CMK (cell line): ENCODE results near the gene KIFBP.
"Not testable (repeated sequence)": the region's sequence is repeated elsewhere in the genome, so short reads cannot be mapped to it uniquely, and the experiment has no call there.

Source experiments
- DNase-seq: peaks from one replicate; pipeline ENCODE4 v3.0.0-alpha.2; 2010; ENCODE audit warnings: low read depth

Gene KIFBP

DNA sequence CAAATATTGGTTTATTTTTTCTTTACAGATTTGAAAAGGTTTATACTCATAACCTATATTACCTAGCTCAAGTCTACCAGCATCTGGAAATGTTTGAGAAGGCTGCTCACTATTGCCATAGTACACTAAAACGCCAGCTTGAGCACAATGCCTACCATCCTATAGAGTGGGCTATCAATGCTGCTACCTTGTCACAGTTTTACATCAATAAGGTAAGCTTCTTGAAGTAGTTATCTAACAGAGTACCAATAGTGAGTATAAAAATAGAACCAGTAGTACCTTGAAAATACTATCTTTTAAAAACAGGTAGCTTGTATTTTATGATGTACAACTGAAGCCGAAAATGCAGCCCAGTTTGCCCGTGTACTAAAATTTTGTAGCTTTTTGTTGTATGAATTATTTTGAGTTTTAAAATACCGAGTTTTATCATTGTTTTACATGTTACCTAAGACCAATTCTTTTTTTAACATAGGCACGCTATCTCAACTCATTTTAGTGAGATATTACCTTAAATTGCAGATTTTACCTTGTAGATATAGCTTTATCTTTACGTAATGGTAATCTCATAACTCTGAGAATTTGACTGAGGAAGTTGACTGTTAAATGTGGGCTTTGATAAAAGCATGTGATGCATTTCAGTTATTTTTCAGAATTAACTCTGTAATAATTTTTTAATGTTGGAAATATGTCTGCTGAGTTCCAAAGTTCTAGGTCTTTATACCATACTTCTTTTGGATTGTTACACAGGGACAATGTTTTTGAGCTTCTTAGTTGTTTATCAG, 17.3 kb downstream of the KIFBP start:
- no peak for DNase-seq

DNA sequence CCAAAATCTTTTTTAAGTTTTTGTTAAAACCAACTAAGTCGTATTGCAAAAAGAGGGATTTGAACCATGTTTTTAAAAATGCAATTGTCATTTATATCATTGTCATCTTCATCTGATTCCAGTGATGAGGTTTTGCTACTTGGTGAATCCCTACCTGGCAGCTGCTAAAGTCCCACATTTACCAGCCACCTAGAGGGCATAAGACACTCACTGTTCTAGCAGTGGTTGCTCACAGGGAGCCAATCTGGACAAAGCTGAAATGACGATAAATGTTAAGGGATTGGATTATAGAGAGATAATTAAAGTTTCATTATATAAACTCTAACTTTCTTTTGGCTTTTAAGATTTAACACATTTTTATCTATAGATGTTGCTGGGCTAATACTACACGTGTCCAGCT, 18.7 kb downstream of the KIFBP start:
- no peak for DNase-seq

DNA sequence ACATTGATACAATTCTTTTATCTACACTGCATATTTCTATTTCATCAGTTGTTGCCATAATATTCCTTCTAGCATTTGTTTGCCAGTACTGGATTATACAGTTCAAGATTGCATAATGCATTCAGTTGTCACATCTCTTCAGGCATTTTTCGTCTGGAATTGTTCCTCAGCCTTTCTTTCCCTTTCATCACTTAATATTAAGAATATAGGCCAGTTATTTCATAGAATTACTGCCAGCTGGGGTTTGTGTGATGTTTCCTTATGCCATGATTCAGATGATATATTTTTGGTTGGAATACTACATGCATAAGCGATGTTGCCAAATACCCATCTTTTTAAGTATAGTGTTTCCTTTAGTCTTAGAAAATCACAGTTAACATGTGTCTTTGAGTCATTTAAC, 20.8 kb downstream of the KIFBP start:
- DNase-seq: no peak

DNA sequence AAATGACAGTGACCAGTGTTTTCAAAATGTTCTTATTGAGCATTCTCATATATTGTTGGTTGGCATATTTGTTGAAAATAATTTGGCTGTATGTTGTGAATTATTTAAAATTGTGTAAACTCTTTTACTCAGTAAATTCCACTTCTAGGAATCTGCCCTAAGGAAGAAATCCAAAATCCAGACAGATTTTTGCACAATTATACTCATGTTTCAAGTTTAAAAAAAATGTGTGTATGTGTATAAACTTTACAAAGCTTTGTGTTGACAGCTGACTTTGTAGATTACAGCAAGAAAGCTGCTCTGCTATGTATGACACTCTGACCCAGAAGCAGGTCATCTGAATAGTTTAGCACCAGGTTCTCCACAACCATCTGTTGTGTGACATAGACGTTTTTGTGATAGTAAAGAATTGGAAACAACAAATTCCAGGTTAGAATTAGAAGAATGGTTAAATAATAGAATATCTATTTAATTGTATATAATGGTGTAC, 21.6 kb downstream of the KIFBP start:
- no peak for DNase-seq

DNA sequence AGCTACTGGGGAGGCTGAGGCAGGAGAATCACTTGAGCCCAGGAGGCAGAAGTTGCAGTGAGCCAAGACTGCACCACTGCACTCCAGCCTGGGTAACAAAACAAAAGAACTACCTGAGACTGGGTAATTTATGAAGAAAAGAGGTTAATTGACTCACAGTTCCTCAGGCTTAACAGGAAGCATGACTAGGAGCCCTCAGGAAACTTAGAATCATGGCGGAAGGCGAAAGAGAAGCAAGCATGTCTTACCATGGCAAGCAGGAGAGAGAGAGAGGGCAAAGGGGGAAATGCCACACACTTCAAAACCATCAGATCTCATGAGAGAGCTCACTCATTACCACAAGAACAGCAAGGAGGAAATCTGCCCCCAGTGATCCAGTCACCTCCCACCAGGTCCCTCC, 24.2 kb downstream of the KIFBP start:
- not testable (repeated sequence) for DNase-seq

DNA sequence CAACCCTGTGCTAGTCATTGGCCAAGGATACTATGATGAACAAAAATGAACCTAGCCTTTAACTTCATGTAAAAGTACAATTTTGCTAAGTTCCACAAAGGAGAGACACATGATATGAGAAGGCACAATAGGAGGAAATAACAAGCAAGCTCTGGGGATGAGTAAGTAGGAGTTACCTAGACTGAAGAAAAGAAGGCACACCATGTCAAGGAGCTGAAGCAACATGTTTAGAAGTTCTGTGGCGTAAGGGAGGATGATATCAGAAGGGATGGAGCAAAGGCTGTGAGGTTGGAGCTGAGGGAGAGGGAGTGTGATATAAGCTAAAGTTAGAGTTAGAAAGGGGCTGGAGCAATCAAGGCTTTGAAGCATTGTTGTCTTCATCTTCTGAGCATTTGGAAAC, 25.6 kb downstream of the KIFBP start:
- DNase-seq: no peak

DNA sequence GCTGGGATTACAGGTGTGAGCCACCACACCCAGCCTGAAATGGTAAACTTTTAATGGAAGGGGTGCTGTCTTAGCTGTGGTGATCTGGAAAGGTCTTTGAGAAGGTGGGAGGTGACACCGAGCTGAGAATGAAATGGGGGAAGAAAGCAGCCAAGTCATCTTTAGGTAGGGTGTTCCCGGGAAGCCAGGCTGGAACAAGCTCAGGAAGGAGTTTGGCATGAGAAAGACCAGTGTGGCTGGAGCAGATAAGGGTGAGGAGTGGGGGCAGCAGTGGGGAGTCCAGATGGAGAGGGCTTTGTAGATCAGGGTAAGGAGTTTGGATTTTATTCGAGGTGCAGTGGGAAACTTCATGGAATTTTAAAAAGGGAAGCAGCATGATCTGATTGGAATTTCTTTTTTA, 30.0 kb downstream of the KIFBP start:
- DNase-seq: no peak

DNA sequence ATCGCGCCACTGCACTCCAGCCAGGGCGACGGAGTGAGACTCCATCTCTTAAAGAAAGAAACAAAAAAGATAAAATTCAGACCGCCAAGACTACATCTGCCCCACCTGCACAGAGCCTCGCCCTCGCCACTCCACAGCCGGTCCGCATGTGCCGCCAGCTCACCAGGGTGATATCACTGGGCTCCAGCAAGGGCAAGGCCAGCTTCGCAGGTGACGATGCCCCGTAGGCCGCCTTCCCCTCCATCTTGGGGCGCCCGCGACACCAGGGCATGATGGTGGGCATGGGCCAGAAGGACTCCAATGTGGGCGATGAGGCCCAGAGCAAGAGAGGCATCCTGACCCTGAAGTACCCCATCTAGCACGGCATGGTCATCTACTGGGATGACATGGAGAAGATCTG, 34.0 kb downstream of the KIFBP start:
- DNase-seq: no peak

DNA sequence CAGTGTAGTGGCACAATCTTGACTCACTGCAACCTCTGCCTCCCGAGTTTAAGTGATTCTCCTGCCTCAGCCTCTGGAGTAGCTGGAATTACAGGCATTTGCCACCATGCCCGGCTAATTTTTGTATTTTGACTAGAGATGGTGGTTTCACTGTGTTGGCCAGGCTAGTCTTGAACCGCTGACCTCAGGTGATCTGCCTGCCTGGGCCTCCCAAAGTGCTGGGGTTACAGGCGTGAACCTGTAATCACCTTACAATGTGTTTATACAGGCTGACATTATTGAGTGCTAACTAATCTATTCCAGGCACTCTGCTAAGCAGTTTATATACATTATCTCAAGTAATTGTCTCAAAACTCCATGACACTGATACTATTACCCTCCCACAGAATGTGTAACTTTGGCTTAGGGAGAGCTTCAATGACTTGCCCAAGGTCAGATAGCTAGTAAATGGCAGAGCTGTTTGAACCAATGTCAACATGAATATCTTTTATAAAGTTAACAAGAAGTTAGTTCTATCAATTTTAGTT, 36.8 kb downstream of the KIFBP start:
- no peak for DNase-seq

DNA sequence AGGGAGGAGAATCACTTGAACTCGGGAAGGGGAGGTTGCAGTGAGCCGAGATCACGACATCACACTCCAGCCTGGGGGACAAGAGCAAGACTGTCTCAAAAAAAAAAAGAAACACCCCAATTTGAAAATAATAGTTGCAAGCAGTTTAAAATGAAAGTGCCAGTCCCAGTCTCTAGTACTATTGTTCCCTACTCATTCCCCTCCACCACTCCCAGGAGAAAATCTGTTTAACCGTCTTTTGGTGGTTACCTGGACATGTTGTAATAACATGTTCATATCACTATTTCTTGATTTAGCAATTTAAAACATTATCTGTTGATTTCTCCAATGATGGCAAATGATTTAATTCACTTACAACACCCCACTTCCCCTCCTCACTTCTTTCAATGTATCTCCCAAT, 44.7 kb downstream of the KIFBP start:
- no peak for DNase-seq

DNA sequence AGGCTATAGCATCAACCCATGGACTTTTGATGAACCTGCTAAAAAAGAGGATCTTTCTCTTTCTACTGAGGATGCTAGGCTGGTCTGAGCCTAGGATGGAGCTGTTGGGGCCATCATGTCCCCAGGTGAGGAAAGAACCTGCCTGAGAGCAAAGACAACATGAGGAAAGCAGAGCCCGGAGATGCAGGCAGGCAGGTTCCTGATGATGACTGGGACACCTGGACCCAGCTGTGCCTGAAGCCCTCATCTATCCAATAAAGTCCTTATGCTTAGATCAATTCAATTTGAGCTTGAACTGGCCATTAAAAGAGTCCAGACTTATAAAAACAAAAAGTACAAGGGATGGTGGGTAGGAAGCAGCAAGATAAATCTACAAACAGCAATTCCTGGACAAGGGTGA, 48.9 kb downstream of the KIFBP start:
- DNase-seq: no peak

DNA sequence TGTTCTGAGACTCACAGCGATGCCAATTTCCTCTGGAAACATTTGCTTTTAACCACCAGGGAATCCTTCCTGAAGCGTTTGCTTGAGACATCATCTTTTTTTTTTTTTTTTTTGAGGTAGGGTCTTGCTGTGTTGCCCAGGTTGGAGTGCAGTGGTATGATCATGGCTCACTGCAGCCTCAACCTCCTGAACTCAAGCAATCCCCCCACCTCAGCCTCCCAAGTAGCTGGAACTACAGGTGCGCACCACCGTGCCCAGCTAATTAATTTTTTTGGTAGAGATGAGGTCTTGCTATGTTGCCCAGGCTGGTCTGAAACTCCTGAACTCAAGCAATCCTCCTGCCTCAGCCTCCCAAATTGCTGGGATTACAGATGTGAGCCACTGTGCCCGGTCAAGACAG, 52.3 kb downstream of the KIFBP start:
- DNase-seq: not testable (repeated sequence)

DNA sequence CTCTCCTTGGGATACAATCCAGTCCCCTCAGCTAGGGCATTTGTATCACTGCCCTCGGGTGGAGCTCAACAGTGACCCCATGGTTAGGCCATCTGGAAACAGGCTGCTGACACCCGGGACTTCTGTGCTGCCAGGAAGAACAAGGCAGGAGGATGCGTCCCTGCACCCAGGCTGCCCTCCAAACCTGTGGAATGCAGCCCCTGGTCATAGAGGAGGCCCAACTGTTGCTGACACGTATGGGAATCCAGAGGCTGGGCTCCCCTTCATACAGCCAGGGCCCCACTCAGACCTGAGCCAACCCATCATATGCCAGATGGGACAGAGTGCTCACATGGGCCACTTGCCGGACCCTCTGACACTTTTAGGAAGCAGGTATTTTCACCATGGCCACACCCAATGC, 53.8 kb downstream of the KIFBP start:
- DNase-seq: no peak

DNA sequence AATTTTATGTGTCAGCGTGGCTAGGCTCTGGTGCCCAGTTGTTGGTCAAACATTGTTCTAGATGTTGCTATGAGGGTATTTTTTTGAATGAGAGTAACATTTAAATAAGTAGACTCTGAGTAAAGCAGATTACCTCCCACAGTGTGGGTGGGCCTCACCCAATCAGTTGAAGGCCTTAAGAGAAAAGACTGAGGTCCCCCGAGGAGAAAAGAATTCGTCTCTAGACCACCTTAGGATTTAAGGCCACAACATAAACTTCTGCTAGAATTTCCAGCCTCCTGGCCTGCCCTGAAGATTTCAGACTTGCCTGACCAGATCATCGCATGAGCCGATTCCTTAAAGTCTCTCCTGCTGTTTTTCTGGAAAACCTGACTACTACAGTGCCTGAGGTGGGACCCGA, 54.2 kb downstream of the KIFBP start:
- no peak for DNase-seq

DNA sequence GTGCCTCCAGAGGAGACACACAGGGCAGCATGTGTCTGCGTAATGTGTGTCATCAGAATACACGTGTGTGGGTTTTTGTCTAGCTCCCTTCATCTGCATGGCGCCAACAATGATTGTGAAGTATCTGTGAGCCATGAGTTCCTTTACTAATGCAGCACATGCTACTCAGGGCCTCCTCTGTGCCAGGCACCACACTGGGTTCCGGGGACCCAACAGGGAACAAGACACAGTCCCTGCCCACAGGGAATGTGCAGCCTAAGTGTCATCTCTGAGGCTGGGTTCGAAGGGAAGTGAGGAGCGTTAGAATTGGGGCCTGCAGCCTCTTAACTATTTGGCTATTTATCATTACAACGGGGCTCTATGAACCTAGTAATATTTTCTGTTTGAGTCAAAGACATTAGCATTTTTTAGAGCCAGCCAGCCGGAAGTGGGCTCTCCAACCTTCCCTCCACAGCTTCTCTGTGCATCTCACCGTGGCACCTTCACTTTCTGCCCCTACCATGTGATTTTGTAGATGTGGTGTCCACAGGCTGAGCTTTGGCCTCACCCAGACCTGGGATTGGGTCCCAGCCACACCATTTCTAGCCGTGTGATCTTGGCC, 55.4 kb downstream of the KIFBP start:
- DNase-seq: no peak

DNA sequence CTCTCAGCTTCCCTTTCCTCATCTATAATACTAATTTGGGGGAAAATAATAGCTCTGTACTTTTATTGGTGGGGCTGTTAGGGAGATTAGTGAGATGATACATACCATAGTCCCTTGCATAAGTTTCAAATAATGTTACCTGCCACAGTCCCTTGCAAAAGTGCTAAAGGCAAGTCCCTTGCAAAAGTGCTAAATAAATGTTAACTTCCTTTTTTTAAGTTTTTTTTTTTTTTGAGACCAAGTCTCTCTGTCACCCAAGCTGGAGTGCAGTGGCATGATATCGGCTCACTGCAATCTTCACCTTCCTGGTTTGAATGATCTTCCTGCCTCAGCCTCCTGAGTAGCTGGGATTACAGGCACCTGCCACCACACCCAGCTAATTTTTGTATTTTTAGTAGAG, 55.9 kb downstream of the KIFBP start:
- DNase-seq: no peak

DNA sequence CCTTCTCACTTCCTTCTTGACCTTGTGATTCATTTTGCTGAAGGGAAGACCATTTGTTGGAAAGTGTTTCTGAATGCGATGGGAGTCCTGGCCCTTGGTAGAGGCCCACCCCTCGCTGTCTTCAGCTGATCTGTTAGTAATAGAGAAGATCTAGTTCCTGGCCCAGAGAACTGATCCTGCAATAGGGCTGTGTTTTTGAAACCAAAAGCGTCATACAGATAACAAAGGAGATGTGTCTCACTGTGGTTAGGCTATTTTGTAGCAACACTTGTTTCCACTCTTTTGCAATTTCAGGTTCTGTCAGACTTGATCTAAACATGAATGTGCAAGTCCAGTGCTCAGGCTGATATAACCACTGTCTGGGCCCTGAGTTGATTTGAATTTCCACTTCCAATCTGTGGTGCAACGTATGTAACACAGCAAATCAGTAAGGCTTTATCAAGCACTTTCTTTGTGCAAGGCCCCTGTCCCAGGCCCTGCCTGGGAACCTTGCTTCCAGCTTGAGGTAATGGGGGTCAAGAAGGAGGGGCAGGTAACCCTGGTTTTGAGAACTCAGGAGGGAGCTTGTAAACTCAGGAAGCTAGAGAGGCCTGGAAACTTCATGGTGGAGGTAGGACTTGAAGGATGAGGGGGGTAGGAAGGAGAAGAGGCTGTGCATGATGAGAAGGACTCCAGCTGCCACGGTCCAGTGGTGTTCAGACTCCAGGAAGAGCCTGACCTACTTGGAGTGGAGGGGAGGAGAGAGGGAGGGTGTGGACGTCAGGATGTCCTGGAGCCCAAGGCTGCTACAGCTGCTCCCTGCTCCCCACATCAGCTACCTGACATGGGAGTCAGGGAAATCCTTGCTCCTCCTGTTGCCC, 57.1 kb downstream of the KIFBP start:
- no peak for DNase-seq

DNA sequence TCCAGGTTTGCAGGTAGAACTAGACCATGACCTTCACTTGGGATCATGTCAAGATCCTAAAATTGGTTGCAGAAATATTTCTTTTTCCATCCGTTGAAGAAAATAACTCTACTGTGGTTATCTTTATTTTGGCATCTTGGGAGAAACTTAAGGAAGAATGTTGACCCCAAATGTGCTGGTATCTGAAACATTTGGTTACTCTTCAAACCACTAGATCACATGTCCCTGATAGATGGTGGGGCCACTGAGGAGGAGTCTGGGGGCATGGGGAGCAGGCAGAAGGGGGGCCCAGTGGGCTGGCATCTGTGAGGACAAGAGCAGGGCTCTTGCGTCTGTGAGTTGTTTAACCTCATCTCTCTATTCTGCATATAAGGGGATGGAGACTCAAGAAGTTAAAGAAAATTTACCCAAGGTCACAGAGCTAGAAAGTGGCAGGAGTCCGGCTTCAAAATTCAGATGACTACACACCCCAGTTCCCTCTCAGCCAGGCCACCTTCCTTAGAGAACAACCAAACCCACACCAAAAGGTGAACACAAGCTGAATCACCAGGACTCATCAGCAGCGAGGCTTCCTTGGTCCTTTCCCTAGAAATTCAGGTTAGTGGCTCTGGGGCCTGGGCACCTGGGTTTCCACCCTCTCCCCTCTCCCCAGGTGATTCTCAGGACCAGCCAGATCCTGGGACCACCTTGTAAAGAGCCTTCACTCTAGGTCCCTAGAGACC, 58.7 kb downstream of the KIFBP start:
- DNase-seq: no peak

DNA sequence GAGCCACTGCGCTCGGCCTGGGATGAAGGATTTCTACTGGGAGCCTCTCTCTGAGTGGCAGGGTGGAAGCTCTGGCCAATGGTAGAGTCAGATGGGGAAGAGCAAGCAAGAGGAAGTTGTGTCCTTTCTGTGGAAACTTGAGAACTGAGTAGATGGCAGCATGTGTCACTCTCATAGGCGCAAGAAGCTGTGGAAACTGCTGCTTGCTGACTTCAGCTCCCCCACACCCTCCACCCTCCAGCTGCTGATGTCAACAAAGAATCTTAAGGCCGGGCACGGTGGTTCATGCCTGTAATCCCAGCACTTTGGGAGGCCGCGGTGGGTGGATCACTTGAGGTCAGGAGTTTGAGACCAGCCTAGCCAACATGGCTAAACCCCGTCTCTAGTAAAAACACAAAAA, 59.5 kb downstream of the KIFBP start:
- DNase-seq: no peak

DNA sequence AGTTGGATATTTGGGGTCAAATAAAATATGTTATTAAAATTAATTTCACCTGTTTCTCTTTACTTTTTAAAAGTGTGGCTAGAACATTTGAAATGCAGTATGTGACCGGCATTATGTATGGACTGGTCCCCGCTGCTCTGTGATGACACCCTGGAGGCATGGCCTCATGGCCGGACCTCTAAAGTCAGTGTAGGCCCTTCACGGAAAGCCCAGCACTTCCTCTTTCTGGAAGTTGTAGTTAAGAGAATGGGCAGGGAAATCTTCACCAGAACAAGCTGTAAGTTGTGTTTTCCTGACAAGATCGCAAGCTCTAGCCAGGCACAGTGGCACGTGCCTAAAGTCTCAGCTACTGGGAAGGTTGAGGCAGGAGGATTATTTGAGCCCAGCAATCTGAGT, 61.0 kb downstream of the KIFBP start:
- DNase-seq: no peak

DNA sequence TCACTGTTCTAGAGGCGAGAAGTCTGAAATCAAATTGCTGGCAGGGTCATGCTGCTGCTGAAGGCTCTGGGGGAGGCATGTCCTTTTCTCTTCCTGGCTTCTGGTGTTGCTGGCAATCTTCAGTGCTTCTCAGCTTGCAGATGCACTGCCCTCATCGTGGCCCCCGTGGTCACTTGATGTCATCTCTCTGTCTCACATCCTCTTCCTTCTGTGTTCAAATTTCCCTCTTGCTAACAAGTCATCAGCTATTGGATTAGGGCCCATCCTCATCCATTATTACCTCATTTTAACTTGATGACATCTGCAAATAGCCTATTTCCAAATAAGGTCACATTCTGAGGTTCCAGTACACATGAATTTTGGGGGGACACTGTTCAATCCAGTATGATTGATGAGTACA, 62.7 kb downstream of the KIFBP start:
- no peak for DNase-seq
